Tibial nerve (tissue), 4 donors: Measurements from ENCODE around the gene ABCA13. TPM values are rescaled to one million over a fixed set of nuclear protein-coding genes. Genes with fewer than 3 reads are reported as not detected.

Experiments
- DNase-seq, 2 donors: peaks; one replicate each; pipeline ENCODE4 v3.0.0-alpha.2; 2019; ENCODE audit warnings: low spot score in 2 of 2
- H3K27ac ChIP-seq, 4 donors: fragments of 200-600 bp; sonication (generic) in 3 of 4; one replicate each; pipeline ENCODE4 v1.5.1; 2017 to 2019; ENCODE audit warnings: mild to moderate bottlenecking in 1 of 4
- H3K27me3 ChIP-seq, 2 donors: fragments of 200-600 bp; sonication (generic) in 1 of 2; one replicate each; pipeline versions ENCODE4 v1.5.1 to v1.6.0; 2017 to 2019
- H3K36me3 ChIP-seq, 3 donors: fragments of 200-600 bp; sonication (generic); one replicate each; pipeline ENCODE4 v1.5.1; 2018 to 2019
- H3K4me1 ChIP-seq, 4 donors: fragments of 200-600 bp; sonication (generic) in 3 of 4; one replicate each; pipeline ENCODE4 v1.5.1; 2017 to 2019
- H3K4me3 ChIP-seq, 4 donors: fragments of 200-600 bp; sonication (generic) in 3 of 4; one replicate each; pipeline ENCODE4 v1.5.1; 2017 to 2019; ENCODE audit warnings: mild to moderate bottlenecking in 1 of 4, moderate library complexity in 1 of 4
- H3K9me3 ChIP-seq, 4 donors: fragments of 200-600 bp; sonication (generic) in 3 of 4; one replicate each; pipeline ENCODE4 v1.5.1; 2017 to 2019
- CTCF ChIP-seq, 5 experiments: fragments of 200-600 bp in 3 of 5; fragments of 450-650 bp in 2 of 5; sonication (generic) in 3 of 5; IDR thresholded peaks; one replicate each; pipeline ENCODE4 v1.5.1; 2016 to 2019; ENCODE audit warnings: antibody characterized with exemption in 5 of 5, mild to moderate bottlenecking in 3 of 5, moderate library complexity in 2 of 5
- EP300 ChIP-seq, 2 donors: sonication (generic); formaldehyde crosslinking; IDR thresholded peaks; one replicate each; pipeline ENCODE4 v1.6.1; 2017; ENCODE audit warnings: antibody characterized with exemption in 2 of 2, mild to moderate bottlenecking in 1 of 2
- POLR2A ChIP-seq, 2 donors: fragments of 450-650 bp; IDR thresholded peaks; one replicate each; pipeline ENCODE4 v1.6.1; 2017; ENCODE audit warnings: antibody characterized with exemption in 2 of 2, mild to moderate bottlenecking in 2 of 2, moderate library complexity in 2 of 2
- WGBS, 2 donors: methylation state at CpG; one replicate each; pipeline ENCODE4 v1.1.5; 2018; 5-methylcytosine and 5-hydroxymethylcytosine counted together
- total RNA-seq, 4 donors: library from RNA; depleted of rRNA; stranded (reverse); fragments of >200 nt; gene quantifications; one replicate each; pipeline ENCODE4 v1.1.0, GENCODE V29; 2016

Gene ABCA13
- total RNA-seq, 4 donors from 2014 or later, result 0.90 to 4.6 (median 3.6) TPM

GRCh38 chr7:48511080-48511479 is 339.8 kb downstream of the ABCA13 start:
- no peaks in the 10 kb centered on the region for H3K36me3 ChIP-seq
- TF ChIP-seq EP300 (IDR thresholded peaks at IDR 0.05) (no peak), CTCF (IDR thresholded peaks at IDR 0.05) (no peak), POLR2A (IDR thresholded peaks at IDR 0.05) (no peak)
- 37 to 43% methylated on average over 12 of the region's 12 CpGs for WGBS, 2 donors
- H3K27me3 ChIP-seq, result no peaks in the 10 kb centered on the region
- H3K27ac ChIP-seq, result no peak overlapping the region
- H3K4me1 ChIP-seq, result no peaks in the 10 kb centered on the region
- DNase-seq, result no peak
- H3K9me3 ChIP-seq, result no peaks in the 10 kb centered on the region
- no peak overlapping the region for H3K4me3 ChIP-seq

GRCh38 chr7:48512892-48513291 is 341.6 kb downstream of the ABCA13 start:
- Histone ChIP-seq H3K27me3 (no peaks in the 10 kb centered on the region), H3K36me3 (no peaks in the 10 kb centered on the region), H3K4me1 (no peaks in the 10 kb centered on the region), H3K4me3 (no peak overlapping the region), H3K9me3 (no peaks in the 10 kb centered on the region), H3K27ac (no peak overlapping the region)
- DNase-seq, result no peak
- WGBS, 2 donors, result 58 to 67% methylated on average over 6 of the region's 6 CpGs
- TF ChIP-seq CTCF (IDR thresholded peaks at IDR 0.05) (no peak), POLR2A (IDR thresholded peaks at IDR 0.05) (no peak), EP300 (IDR thresholded peaks at IDR 0.05) (no peak)

DNA sequence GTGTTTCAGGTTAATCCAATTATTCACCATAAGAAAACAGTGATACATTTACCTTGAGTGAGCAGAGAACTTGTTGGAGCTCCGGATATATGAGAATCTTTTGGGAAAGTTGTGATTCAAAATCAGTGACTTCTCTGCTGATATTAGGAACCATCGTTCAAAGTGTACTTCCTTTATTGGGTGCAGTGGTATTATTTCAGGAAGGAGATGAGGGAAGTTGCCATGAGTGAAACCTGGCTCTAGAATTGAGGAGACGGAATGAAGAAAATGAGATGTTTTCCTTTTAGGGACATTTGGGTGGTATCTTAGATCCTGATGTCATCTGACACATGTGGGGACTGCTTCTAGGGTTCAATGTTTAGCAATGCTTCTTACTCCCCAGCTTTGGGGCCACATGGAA is 343.9 kb downstream of the ABCA13 start:
- no peak for DNase-seq
- Histone ChIP-seq H3K4me3 (no peak overlapping the region), H3K9me3 (no peaks in the 10 kb centered on the region), H3K27ac (no peak overlapping the region), H3K4me1 (no peaks in the 10 kb centered on the region), H3K36me3 (no peaks in the 10 kb centered on the region), H3K27me3 (no peaks in the 10 kb centered on the region)
- 83 to 87% methylated on average over 3 of the region's 3 CpGs for WGBS, 2 donors
- TF ChIP-seq EP300 (IDR thresholded peaks at IDR 0.05) (no peak), POLR2A (IDR thresholded peaks at IDR 0.05) (no peak), CTCF (IDR thresholded peaks at IDR 0.05) (no peak)

- Histone ChIP-seq H3K27ac (no peak overlapping the region), H3K9me3 (no peaks in the 10 kb centered on the region), H3K4me3 (no peak overlapping the region), H3K36me3 (no peaks in the 10 kb centered on the region), H3K4me1 (no peaks in the 10 kb centered on the region), H3K27me3 (no peaks in the 10 kb centered on the region)
- WGBS, 2 donors, result 56 to 59% methylated on average over 2 of the region's 2 CpGs
- TF ChIP-seq EP300 (IDR thresholded peaks at IDR 0.05) (no peak), POLR2A (IDR thresholded peaks at IDR 0.05) (no peak), CTCF (IDR thresholded peaks at IDR 0.05) (no peak)
- DNase-seq, result no peak
Measured at GRCh38 chr7:48518092-48518491, 346.8 kb downstream of the ABCA13 start.

GRCh38 chr7:48522692-48523091 is 351.4 kb downstream of the ABCA13 start:
- no peak for DNase-seq
- no peak for TF ChIP-seq EP300 (IDR thresholded peaks at IDR 0.05)
- TF ChIP-seq POLR2A (IDR thresholded peaks at IDR 0.05), result no peak
- no peak for TF ChIP-seq CTCF (IDR thresholded peaks at IDR 0.05)

More at GRCh38 chr7:48522692-48523091, 351.4 kb downstream of the ABCA13 start:
- Histone ChIP-seq H3K27ac (no peak overlapping the region), H3K36me3 (no peaks in the 10 kb centered on the region), H3K27me3 (no peaks in the 10 kb centered on the region), H3K9me3 (no peaks in the 10 kb centered on the region), H3K4me1 (no peaks in the 10 kb centered on the region), H3K4me3 (no peak overlapping the region)
